ENCODE results near the gene RABGGTB. TPM values are rescaled to one million over a fixed set of nuclear protein-coding genes. Genes with fewer than 3 reads are reported as not detected.
"Not testable (repeated sequence)": the region's sequence is repeated elsewhere in the genome, so short reads cannot be mapped to it uniquely, and the experiment has no call there.

Gene RABGGTB
- total RNA-seq, 4 donors from 2014 or later = 55.6 to 80.1 (median 68.2) TPM

DNA sequence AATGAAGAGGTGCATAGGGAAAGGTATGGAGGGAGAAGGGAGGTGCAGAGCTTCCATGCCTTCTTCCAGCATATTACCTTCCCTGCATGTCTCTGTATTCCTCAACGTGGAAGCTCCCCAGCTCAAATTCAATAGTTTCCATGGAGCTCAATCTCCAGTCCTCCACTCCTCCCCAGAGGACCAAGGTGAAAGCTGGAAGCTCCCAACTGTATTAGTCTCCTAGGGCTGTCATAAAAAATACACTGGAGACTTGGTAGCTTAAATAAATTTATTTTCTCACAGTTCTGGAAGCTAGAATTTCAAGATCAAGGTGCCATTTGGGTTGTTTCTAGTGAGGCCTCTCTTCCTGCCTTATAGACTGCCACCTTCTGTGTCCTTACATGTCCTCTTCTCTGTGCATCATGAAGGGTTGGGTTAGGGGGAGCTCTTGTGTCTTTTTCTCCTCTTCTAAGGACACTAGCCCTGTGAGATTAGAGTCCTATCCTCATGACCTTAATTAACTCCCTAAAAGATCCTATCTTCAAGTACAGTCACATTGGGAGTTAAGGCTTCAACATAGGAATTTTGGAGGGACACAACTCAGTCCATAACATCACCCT, 21.9 kb upstream of the RABGGTB start:
- Histone ChIP-seq H3K27me3 (no peaks in the 10 kb centered on the region), H3K36me3 (no peaks in the 10 kb centered on the region), H3K27ac (no peak overlapping the region), H3K4me1 (no peaks in the 10 kb centered on the region), H3K9me3 (no peaks in the 10 kb centered on the region), H3K4me3 (replicated peaks in 1 of 3) (no peak overlapping the region)
- DNase-seq = no peak
- TF ChIP-seq POLR2A (IDR thresholded peaks at IDR 0.05) = no peak
- TF ChIP-seq, protein P1, sequence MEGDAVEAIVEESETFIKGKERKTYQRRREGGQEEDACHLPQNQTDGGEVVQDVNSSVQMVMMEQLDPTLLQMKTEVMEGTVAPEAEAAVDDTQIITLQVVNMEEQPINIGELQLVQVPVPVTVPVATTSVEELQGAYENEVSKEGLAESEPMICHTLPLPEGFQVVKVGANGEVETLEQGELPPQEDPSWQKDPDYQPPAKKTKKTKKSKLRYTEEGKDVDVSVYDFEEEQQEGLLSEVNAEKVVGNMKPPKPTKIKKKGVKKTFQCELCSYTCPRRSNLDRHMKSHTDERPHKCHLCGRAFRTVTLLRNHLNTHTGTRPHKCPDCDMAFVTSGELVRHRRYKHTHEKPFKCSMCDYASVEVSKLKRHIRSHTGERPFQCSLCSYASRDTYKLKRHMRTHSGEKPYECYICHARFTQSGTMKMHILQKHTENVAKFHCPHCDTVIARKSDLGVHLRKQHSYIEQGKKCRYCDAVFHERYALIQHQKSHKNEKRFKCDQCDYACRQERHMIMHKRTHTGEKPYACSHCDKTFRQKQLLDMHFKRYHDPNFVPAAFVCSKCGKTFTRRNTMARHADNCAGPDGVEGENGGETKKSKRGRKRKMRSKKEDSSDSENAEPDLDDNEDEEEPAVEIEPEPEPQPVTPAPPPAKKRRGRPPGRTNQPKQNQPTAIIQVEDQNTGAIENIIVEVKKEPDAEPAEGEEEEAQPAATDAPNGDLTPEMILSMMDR (IDR thresholded peaks at IDR 0.05) = no peak
- WGBS, 2 donors = 84 to 90% methylated on average over 1 of the region's 1 CpG
- intact Hi-C loops (cut with DNase I) = no loop called here

DNA sequence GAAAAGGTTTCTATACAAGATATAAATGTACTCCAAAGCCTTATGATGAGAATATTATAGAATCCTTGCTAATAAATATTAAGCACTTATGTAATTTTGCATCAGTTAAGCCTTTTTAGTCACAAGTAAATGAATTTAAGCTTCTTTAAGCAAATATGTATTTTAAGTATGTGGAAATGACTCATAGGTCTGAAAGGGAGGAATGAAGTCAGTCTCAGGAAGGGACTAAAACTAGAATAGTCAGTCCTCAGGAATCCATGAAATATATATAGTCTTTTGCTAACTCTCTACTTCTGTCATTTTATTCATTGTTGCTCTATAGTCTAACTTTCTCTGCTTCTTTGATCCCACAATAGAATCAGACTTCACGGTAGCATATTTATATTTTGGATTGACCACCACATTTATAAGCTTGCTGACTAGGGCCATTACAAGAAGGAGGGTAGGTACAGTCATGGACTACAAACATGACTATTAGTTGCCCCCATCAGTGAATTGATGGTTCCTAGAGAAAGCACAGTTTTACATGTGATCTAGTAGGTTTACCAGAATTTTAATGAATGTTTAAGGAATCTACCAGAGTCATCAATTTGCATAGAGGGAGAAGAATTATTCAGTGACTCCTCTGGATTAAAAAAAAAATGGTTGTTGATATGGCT, 20.2 kb upstream of the RABGGTB start:
- H3K4me3 ChIP-seq (replicated peaks in 1 of 3) = no peak overlapping the region
- TF ChIP-seq POLR2A (IDR thresholded peaks at IDR 0.05) = no peak
- TF ChIP-seq, protein P1 (IDR thresholded peaks at IDR 0.05) = no peak
- H3K36me3 ChIP-seq = no peaks in the 10 kb centered on the region
- intact Hi-C loops (cut with DNase I) = no loop called here
- 86 to 93% methylated on average over 1 of the region's 1 CpG for WGBS, 2 donors
- no peak overlapping the region for H3K27ac ChIP-seq
- no peaks in the 10 kb centered on the region for H3K4me1 ChIP-seq
- no peaks in the 10 kb centered on the region for H3K27me3 ChIP-seq
- no peaks in the 10 kb centered on the region for H3K9me3 ChIP-seq
- no peak for DNase-seq

DNA sequence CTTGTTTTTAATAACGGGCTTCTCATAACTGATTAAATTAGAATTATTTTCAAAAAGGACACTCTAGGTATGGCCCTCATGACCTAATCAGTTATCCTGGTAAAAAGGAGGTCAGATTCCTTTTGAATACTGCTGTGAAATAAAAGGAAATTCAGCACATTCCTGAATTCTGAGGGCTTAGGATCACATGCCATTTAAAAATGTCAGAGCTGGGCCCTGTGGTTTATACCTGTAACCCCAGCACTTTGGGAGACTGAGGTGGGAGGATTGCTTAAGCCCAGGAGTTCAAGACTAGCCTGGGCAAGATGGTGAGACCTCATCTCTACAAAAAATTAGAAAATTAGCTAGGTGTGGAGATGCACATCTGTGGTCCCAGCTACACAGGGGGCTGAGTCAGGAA, 18.0 kb upstream of the RABGGTB start:
- TF ChIP-seq, protein P1 (IDR thresholded peaks at IDR 0.05) = no peak
- no peak for TF ChIP-seq POLR2A (IDR thresholded peaks at IDR 0.05)
- H3K4me3 ChIP-seq (replicated peaks in 1 of 3) = no peak overlapping the region
- WGBS, 2 donors = 83 to 97% methylated on average over 1 of the region's 1 CpG
- intact Hi-C loops (cut with DNase I) = no loop called here
- no peaks in the 10 kb centered on the region for H3K36me3 ChIP-seq
- H3K27ac ChIP-seq = no peak overlapping the region
- no peaks in the 10 kb centered on the region for H3K4me1 ChIP-seq
- H3K9me3 ChIP-seq = no peaks in the 10 kb centered on the region
- no peaks in the 10 kb centered on the region for H3K27me3 ChIP-seq
- no peak for DNase-seq

DNA sequence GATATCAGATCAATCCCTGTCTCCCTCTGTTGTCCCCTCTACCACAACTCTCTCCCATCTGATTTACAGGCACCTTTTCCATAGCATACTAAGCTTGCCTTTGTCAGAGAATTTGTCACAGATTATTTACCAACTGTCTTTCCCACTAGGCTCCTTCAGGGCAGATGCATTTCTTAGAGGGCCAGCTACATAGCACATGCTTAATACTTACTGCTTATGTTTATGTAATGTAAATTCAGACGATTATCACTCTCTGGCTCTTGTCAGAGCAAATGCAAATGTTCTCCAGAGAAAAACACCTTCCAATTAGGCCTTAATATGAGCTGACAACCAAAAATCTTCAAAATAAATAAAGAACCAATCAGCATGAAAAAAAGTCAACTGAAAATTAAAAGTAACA, 15.3 kb upstream of the RABGGTB start:
- Histone ChIP-seq H3K9me3 (no peaks in the 10 kb centered on the region), H3K4me3 (replicated peaks in 1 of 3) (no peak overlapping the region), H3K27me3 (no peaks in the 10 kb centered on the region), H3K36me3 (no peaks in the 10 kb centered on the region), H3K4me1 (no peaks in the 10 kb centered on the region), H3K27ac (no peak overlapping the region)
- DNase-seq = no peak
- TF ChIP-seq, protein P1 (IDR thresholded peaks at IDR 0.05) = no peak
- no peak for TF ChIP-seq POLR2A (IDR thresholded peaks at IDR 0.05)
- WGBS, 2 donors = 71 to 78% methylated on average over 1 of the region's 1 CpG
- intact Hi-C loops (cut with DNase I) = no loop called here

DNA sequence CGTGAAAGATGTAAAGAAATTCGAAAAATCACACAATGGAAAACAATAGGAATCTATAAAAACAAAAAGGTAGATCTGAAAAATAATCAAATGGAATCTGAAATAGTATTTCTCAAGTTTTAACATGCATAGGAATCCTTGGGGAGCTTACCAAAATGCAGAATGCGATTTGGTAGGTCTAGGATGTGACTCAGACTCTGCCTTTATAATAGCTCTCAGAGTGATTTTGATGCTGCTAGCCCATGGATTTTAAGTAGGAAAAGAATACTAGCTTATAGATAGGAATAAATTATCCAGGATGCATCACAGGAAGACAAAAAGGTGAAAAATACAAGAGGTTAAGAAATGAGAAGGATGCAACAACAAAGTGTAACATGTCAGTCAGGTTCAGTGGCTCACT, 14.1 kb upstream of the RABGGTB start:
- no peak for TF ChIP-seq POLR2A (IDR thresholded peaks at IDR 0.05)
- TF ChIP-seq, protein P1 (IDR thresholded peaks at IDR 0.05) = no peak
- Histone ChIP-seq H3K36me3 (no peaks in the 10 kb centered on the region), H3K27ac (no peak overlapping the region), H3K4me3 (replicated peaks in 1 of 3) (no peak overlapping the region), H3K27me3 (no peaks in the 10 kb centered on the region), H3K9me3 (no peaks in the 10 kb centered on the region), H3K4me1 (no peaks in the 10 kb centered on the region)
- 68 to 78% methylated on average over 3 of the region's 3 CpGs for WGBS, 2 donors
- intact Hi-C loops (cut with DNase I) = no loop called here
- DNase-seq = no peak

DNA sequence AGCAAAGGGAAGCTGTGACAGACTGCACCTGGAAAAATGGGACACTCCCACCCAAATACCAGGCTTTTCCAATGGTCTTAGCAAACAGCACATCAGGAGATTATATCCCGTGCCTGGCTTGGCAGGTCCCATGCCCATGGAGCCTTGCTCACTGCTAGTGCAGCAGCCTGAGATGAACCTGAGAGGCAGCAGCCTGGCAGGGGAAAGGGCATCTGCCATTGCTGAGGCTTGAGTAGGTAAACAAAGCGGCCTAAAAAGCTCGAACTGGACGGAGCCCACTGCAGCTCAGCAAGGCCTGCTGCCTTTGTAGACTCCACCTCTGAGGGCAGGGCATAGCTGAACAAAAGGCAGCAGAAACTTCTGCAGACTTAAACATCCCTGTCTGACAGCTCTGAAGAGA, 8.2 kb upstream of the RABGGTB start:
- intact Hi-C loops (cut with DNase I); H3K27ac ChIP-seq; H3K4me1 ChIP-seq; DNase-seq; H3K36me3 ChIP-seq; H3K27me3 ChIP-seq; H3K4me3 ChIP-seq (replicated peaks in 1 of 3); H3K9me3 ChIP-seq: not testable (repeated sequence)
- 88 to 91% methylated on average over 1 to 3 of the region's 4 CpGs for WGBS, 2 donors

DNA sequence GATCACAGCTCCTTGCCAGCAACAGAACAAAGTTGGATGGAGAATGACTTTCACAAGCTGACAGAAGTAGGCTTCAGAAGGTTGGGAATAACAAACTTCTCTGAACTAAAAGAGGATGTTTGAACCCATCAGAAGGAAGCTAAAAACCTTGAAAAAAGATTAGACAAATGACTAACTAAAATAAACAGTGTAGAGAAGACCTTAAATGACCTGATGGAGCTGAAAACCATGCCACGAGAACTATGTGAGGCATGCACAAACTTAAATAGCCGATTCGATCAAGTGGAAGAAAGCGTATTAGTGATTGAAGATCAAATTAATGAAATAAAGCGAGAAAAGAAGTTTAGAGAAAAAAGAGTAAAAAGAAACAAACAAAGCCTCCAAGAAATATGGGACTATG, 7.4 kb upstream of the RABGGTB start:
- H3K27me3 ChIP-seq; H3K4me3 ChIP-seq (replicated peaks in 1 of 3); intact Hi-C loops (cut with DNase I); H3K27ac ChIP-seq; H3K9me3 ChIP-seq; DNase-seq; H3K36me3 ChIP-seq; H3K4me1 ChIP-seq: not testable (repeated sequence)
- WGBS, 2 donors = 92% methylated on average over 5 of the region's 5 CpGs

DNA sequence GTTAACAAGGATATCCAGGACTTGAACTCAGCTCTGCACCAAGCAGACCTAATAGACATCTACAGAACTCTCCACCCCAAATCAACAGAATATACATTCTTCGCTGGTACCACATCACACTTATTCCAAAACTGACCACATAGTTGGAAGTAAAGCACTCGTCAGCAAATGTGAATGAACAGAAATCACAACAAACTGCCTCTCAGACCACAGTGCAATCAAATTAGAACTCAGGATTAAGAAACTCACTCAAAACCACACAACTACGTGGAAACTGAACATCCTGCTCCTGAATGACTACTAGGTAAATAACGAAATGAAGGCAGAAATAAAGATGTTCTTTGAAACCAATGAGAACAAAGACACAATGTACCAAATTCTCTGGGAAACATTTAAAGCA, 5.9 kb upstream of the RABGGTB start:
- not testable (repeated sequence) for H3K36me3 ChIP-seq; H3K27ac ChIP-seq; DNase-seq; H3K27me3 ChIP-seq; H3K9me3 ChIP-seq; H3K4me1 ChIP-seq; H3K4me3 ChIP-seq (replicated peaks in 1 of 3)
- intact Hi-C loops (cut with DNase I) = loop anchor here (10.0 kb wide), 1 partner anchor 55 kb away; the partner anchor contains the start of gene ACADM
- WGBS, 2 donors = 85 to 92% methylated on average over 4 of the region's 4 CpGs

Measured in thyroid gland (tissue), 4 donors.